Transverse colon (tissue), 4 donors: Measurements from ENCODE around the gene SRRM4. TPM values are rescaled to one million over a fixed set of nuclear protein-coding genes. Genes with fewer than 3 reads are reported as not detected.

Experiments
- DNase-seq: peaks from one replicate; pipeline ENCODE4 v3.0.0-alpha.2; 2019
- H3K27ac ChIP-seq, 4 donors: fragments of 200-600 bp; sonication (generic); 2 replicates each; pipeline ENCODE4 v1.5.1; 2016 to 2018; ENCODE audit warnings: inconsistent platforms in 4 of 4
- H3K27me3 ChIP-seq: fragments of 200-600 bp; sonication (generic); 2 replicates; pipeline ENCODE4 v1.5.1; 2017; ENCODE audit warnings: inconsistent platforms
- H3K36me3 ChIP-seq, 4 donors: fragments of 200-600 bp; sonication (generic); 2 replicates each; pipeline ENCODE4 v1.5.1; 2017 to 2019; ENCODE audit warnings: inconsistent platforms in 4 of 4
- H3K4me1 ChIP-seq, 4 donors: fragments of 200-600 bp; sonication (generic); 2 replicates each; pipeline ENCODE4 v1.5.1; 2017 to 2020; ENCODE audit warnings: inconsistent platforms in 4 of 4
- H3K4me3 ChIP-seq, 4 donors: fragments of 200-600 bp; sonication (generic); 1 replicate in 1 of 4; 2 replicates in 3 of 4; pipeline versions ENCODE4 v1.5.1 to v1.6.1; 2017 to 2019; ENCODE audit warnings: inconsistent platforms in 4 of 4
- H3K9me3 ChIP-seq, 2 donors: fragments of 200-600 bp; sonication (generic); 2 replicates each; pipeline ENCODE4 v1.5.1; 2017 to 2019; ENCODE audit warnings: inconsistent platforms in 2 of 2
- EP300 ChIP-seq: sonication (generic); formaldehyde crosslinking; IDR thresholded peaks from one replicate; pipeline ENCODE4 v1.6.1; 2017; ENCODE audit warnings: antibody characterized with exemption, low read depth
- POLR2A ChIP-seq: fragments of 450-650 bp; IDR thresholded peaks from one replicate; pipeline ENCODE4 v1.6.1; 2016; ENCODE audit warnings: antibody characterized with exemption, mild to moderate bottlenecking, moderate library complexity
- POLR2AphosphoS5 ChIP-seq, 3 donors: sonication (generic); formaldehyde crosslinking; IDR thresholded peaks; one replicate each; pipeline ENCODE4 v1.6.1; 2016; ENCODE audit warnings: antibody characterized with exemption in 3 of 3
- WGBS, 2 donors: methylation state at CpG; one replicate each; pipeline ENCODE4 v1.1.5; 2018; ENCODE audit warnings: low coverage in 1 of 2; 5-methylcytosine and 5-hydroxymethylcytosine counted together
- in situ Hi-C, 4 donors: fragments of 200-750 bp; cut with MboI; loops; one replicate each; pipeline versions ENCODE4 v1.15.0 to v1.15.1; 2017; ENCODE audit warnings: low sequenced_read_pairs in 3 of 4, low pct_ligation_motif_present in 1 of 4, low pct_unique_long_range_greater_than_20kb in 1 of 4
- intact Hi-C: fragments of 100-400 bp; cut with DNase I; formaldehyde crosslinking; loops from one replicate; pipeline ENCODE4 v1.15.1; 2023; ENCODE audit warnings: low total_unique reads
- total RNA-seq, 4 donors: library from RNA; depleted of rRNA; stranded (reverse); fragments of >200 nt; gene quantifications; one replicate each; pipeline ENCODE4 v1.1.0, GENCODE V29; 2016
- TF ChIP-seq, protein P1 (sequence below), 5 experiments: fragments of 200-600 bp in 3 of 5; fragments of 450-650 bp in 2 of 5; sonication (generic) in 3 of 5; IDR thresholded peaks; 1 replicate in 2 of 5; 2 replicates in 3 of 5; pipeline ENCODE4 v1.5.1; 2016 to 2017; ENCODE audit warnings: antibody characterized with exemption in 5 of 5, inconsistent platforms in 3 of 5, mild to moderate bottlenecking in 2 of 5, moderate library complexity in 1 of 5

The SRRM4 gene
- total RNA-seq, 4 donors from 2014 or later = 0.14 TPM; not detected in 3

DNA sequence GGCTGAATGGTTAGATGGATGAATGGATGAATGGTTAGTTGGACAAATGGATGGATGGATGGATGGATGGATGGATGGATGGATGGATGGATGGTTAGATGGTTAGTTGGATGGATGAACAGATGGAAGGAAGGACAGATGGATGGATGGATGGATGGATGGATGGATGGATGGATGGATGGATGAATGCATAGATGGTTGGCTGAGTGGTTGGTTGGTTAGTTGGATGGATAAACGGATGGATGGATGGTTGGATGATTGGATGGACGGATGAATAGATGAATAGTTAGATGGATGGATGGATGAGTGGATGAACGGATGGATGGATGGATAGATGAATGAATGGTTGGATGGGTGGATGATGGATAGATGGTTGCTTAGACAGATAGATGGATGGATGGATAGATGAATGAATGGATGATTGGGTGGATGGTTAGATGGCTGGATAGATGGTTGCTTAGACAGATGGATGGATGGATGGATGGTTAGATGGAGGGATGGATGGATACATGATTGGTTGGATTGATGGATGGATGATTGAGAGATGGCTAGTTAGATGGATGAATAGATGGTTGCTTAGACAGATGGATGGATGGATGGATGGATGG is 148.6 kb downstream of the SRRM4 start:
- no peak for DNase-seq
- in situ Hi-C loops = loop anchor here in 2 of 4 donors (10.0 kb wide), 1 partner anchor 275 kb away; no protein-coding TSS in a partner anchor
- Histone ChIP-seq H3K27me3 (no peaks in the 10 kb centered on the region), H3K9me3 (no peaks in the 10 kb centered on the region), H3K27ac (no peak overlapping the region), H3K4me3 (no peak overlapping the region), H3K4me1 (no peaks in the 10 kb centered on the region), H3K36me3 (no peaks in the 10 kb centered on the region)
- TF ChIP-seq, protein P1, sequence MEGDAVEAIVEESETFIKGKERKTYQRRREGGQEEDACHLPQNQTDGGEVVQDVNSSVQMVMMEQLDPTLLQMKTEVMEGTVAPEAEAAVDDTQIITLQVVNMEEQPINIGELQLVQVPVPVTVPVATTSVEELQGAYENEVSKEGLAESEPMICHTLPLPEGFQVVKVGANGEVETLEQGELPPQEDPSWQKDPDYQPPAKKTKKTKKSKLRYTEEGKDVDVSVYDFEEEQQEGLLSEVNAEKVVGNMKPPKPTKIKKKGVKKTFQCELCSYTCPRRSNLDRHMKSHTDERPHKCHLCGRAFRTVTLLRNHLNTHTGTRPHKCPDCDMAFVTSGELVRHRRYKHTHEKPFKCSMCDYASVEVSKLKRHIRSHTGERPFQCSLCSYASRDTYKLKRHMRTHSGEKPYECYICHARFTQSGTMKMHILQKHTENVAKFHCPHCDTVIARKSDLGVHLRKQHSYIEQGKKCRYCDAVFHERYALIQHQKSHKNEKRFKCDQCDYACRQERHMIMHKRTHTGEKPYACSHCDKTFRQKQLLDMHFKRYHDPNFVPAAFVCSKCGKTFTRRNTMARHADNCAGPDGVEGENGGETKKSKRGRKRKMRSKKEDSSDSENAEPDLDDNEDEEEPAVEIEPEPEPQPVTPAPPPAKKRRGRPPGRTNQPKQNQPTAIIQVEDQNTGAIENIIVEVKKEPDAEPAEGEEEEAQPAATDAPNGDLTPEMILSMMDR (IDR thresholded peaks at IDR 0.05) = no peak
- no peak for TF ChIP-seq EP300
- TF ChIP-seq POLR2A = no peak
- TF ChIP-seq POLR2AphosphoS5 (IDR thresholded peaks at IDR 0.05) = no peak
- intact Hi-C loops = no loop called here
- 75% methylated on average over 3 of the region's 3 CpGs for WGBS, 2 donors

DNA sequence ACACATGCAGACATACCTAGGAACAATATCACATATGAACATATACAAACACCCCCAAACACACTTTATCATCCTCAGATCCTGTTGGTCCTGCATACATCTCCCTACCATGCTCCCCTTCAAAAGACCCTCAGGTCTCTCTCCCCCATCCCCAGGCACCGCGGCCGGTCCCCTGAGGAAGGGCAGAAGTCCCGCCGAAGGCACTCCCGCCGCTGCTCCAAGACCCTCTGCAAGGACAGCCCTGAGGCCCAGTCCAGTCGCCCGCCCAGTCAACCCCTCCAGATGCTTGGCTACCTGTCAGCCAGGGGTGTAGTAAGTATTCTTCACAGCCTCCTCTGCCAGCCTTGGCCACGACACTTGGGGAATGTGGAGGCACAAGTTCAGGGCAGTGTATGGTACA is 149.2 kb downstream of the SRRM4 start:
- no peaks in the 10 kb centered on the region for H3K36me3 ChIP-seq
- H3K4me1 ChIP-seq = no peaks in the 10 kb centered on the region
- in situ Hi-C loops (no loop called here), intact Hi-C loops (no loop called here)
- no peak overlapping the region for H3K27ac ChIP-seq
- WGBS, 2 donors = 96% methylated on average over 10 of the region's 10 CpGs; no CpG with 5 or more reads in 1 of the 2 donors
- TF ChIP-seq POLR2A = no peak
- TF ChIP-seq, protein P1 (IDR thresholded peaks at IDR 0.05) = no peak
- TF ChIP-seq POLR2AphosphoS5 (IDR thresholded peaks at IDR 0.05) = no peak
- TF ChIP-seq EP300 = no peak
- no peak for DNase-seq
- H3K27me3 ChIP-seq = no peaks in the 10 kb centered on the region
- no peak overlapping the region for H3K4me3 ChIP-seq
- H3K9me3 ChIP-seq = no peaks in the 10 kb centered on the region

DNA sequence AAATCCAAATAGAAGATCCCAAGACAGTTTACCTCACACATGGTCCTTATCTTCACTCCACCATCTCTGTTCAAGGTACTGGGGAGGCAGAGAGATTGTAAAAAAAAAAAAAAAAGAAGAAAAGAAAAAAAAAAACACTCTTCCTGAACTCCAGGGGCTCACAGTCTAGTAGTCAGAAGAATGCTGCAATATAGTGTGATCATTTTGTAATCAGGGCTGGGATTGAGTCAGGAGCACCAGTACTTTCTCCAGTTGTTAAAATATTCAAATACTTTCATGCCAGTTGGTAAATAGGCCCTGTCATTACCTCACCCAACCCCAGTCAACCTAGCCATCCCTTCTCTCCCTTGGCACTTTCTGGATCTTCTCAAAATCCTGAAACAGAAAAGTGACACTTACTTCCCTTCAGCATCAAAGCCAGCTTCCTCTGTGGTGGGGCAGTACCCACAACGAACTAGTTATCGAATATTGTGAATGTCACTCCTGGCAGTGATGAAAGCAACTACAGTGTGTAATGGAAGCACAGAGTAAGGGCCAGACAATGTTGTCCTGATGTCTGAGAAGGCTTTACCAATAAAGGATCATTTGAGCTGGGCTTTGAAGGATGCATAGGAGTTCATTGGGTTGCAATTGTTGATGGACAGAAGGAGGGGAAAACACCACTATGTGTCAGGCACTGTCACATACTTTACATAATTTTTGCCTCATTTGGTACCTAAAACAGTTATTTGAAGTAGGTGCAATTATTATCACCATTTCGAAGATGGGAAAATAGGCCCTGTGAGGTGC is 153.1 kb downstream of the SRRM4 start:
- H3K27ac ChIP-seq = no peak overlapping the region
- DNase-seq = no peak
- intact Hi-C loops = no loop called here
- WGBS, 2 donors = 72 to 86% methylated on average over 2 to 3 of the region's 3 CpGs
- H3K36me3 ChIP-seq = no peaks in the 10 kb centered on the region
- no peaks in the 10 kb centered on the region for H3K4me1 ChIP-seq
- H3K27me3 ChIP-seq = no peaks in the 10 kb centered on the region
- H3K4me3 ChIP-seq = no peak overlapping the region
- no peaks in the 10 kb centered on the region for H3K9me3 ChIP-seq
- TF ChIP-seq POLR2A (no peak), POLR2AphosphoS5 (IDR thresholded peaks at IDR 0.05) (no peak), EP300 (no peak)
- TF ChIP-seq, protein P1 (IDR thresholded peaks at IDR 0.05) = no peak
- in situ Hi-C loops = no loop called here

DNA sequence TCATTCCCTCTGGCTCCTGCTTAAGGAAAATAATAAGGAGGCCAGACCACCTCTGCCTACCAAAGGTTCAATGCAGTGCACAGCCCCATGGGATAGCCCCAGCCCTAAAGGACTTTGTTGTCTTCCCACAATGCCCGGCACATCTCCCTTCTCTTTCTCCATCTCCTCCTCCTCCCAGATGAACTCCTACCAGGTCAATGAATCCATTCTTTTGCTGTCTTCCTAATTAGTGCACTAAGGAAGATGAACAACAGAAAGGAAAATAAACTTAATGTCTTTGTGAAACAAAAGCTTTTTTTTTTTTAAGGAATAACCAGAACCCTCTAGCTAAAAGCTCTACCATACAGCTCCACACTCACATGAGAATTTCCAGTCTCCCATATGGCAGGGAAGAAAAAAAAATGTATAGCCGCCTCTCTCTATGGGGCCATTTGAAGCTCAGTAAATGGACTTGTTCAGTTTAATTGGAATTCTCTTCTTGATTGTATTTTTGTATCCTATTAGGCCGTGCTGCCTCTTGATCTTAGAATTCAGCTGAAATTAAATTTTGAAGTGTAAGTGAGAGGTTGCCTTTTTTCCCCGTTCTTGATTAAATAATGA is 155.6 kb downstream of the SRRM4 start:
- H3K27me3 ChIP-seq = no peaks in the 10 kb centered on the region
- no peaks in the 10 kb centered on the region for H3K9me3 ChIP-seq
- no peaks in the 10 kb centered on the region for H3K4me1 ChIP-seq
- H3K4me3 ChIP-seq = no peak overlapping the region
- no peak overlapping the region for H3K27ac ChIP-seq
- H3K36me3 ChIP-seq = no peaks in the 10 kb centered on the region
- TF ChIP-seq POLR2A = no peak
- TF ChIP-seq, protein P1 (IDR thresholded peaks at IDR 0.05) = no peak
- TF ChIP-seq EP300 = no peak
- no peak for TF ChIP-seq POLR2AphosphoS5 (IDR thresholded peaks at IDR 0.05)
- intact Hi-C loops (no loop called here), in situ Hi-C loops (no loop called here)
- no peak for DNase-seq
- 66 to 83% methylated on average over 3 to 4 of the region's 4 CpGs for WGBS, 2 donors
